ENCODE results near the gene ZCCHC8.

Gene ZCCHC8

GRCh38 chr12:122427403-122427802 lies 73.3 kb downstream of the ZCCHC8 start:
- no peak for DNase-seq (ENCODE audit: low read depth in 3 of 3)

- DNase-seq (ENCODE audit: low read depth in 3 of 3) = no peak
These were observed 77.2 kb downstream of the ZCCHC8 start for GRCh38 chr12:122423258-122424165.

GRCh38 chr12:122422730-122423257 lies 77.9 kb downstream of the ZCCHC8 start:
- peak; percentile 19 to 36 (median 27) for DNase-seq (ENCODE audit: low read depth in 3 of 3)

- peak; percentile 17 to 54 (median 26) for DNase-seq (ENCODE audit: low read depth in 3 of 3)
These were observed 78.7 kb downstream of the ZCCHC8 start, which contains the start of gene CLIP1 for GRCh38 chr12:122421821-122422729. Gene CLIP1, minus strand, starts transcription at chr12:122422669. Its CDS starts 42,217 bp downstream, at chr12:122380452.

Data from stimulated activated CD4-positive, alpha-beta T cell treated with anti-CD3 and anti-CD28 coated beads, TNF-alpha, amount 100 ng/mL, for 4 hours (primary cell).